ENCODE measurements around the gene VWA5B1. TPM values are rescaled to one million over a fixed set of nuclear protein-coding genes. Genes with fewer than 3 reads are reported as not detected.

Gene VWA5B1
- total RNA-seq, 1 experiment from 2014 or later, result not detected

GRCh38 chr1:20353836-20354235, 63.2 kb downstream of the VWA5B1 start:
- H2AFZ ChIP-seq (ENCODE audit: low read length), result no peak overlapping the region
- no peaks in the 10 kb centered on the region for H4K20me1 ChIP-seq (ENCODE audit: low read length)
- H3K9me3 ChIP-seq (ENCODE audit: low read length), result no peaks in the 10 kb centered on the region
- H3K79me2 ChIP-seq (ENCODE audit: low read length), result no peaks in the 10 kb centered on the region
- no peak for ATAC-seq
- no peaks in the 10 kb centered on the region for H3K36me3 ChIP-seq (ENCODE audit: low read depth, low read length)
- H3K27me3 ChIP-seq (ENCODE audit: low read length), result no peaks in the 10 kb centered on the region
- no peak overlapping the region for H3K9ac ChIP-seq (ENCODE audit: low read length)
- POLR2A ChIA-PET (ENCODE audit: unreplicated experiment), result no interaction called here
- CTCF ChIA-PET, result no interaction called here
- no peak overlapping the region for H3K4me2 ChIP-seq (ENCODE audit: low read length)
- H3K9me2 ChIP-seq (replicated peaks; ENCODE audit: low read length), result no peaks in the 10 kb centered on the region
- no peak for TF ChIP-seq EZH2 (IDR thresholded peaks at IDR 0.05; ENCODE audit: low read length, unreplicated experiment)
- TF ChIP-seq CTCF (conservative IDR thresholded peaks at IDR 0.05; ENCODE audit: low read depth, low read length), result no peak
- TF ChIP-seq EZH2phosphoT487 (IDR thresholded peaks at IDR 0.05; ENCODE audit: borderline replicate concordance, low read length), result no peak
- H3K4me3 ChIP-seq (ENCODE audit: low read length), result no peak overlapping the region
- H3F3A ChIP-seq (ENCODE audit: low read length, unreplicated experiment), result no peaks in the 10 kb centered on the region
- BruUV-seq (replicated peaks), result no TSS peak
- intact Hi-C loops (cut with micrococcal nuclease), result no loop called here
- DNase-seq, result no peak
- H3K4me1 ChIP-seq (ENCODE audit: insufficient read depth, low read length), result peaks cover 26% of the 10 kb centered on the region
- no peak overlapping the region for H3K27ac ChIP-seq (ENCODE audit: low read length)

GRCh38 chr1:20354610-20355009, 63.9 kb downstream of the VWA5B1 start:
- H3K27me3 ChIP-seq (ENCODE audit: low read length), result no peaks in the 10 kb centered on the region
- H3K9me3 ChIP-seq (ENCODE audit: low read length), result no peaks in the 10 kb centered on the region
- intact Hi-C loops (cut with micrococcal nuclease), result loop anchor here (5.0 kb wide), 1 partner anchor 142 kb away; no protein-coding TSS in a partner anchor
- H3K4me2 ChIP-seq (ENCODE audit: low read length), result no peak overlapping the region
- H3K36me3 ChIP-seq (ENCODE audit: low read depth, low read length), result no peaks in the 10 kb centered on the region
- ChIA-PET POLR2A (ENCODE audit: unreplicated experiment) (no interaction called here), CTCF (no interaction called here)
- no peaks in the 10 kb centered on the region for H3K9me2 ChIP-seq (replicated peaks; ENCODE audit: low read length)
- DNase-seq, result no peak
- peaks cover 34% of the 10 kb centered on the region for H3K4me1 ChIP-seq (ENCODE audit: insufficient read depth, low read length)
- no peaks in the 10 kb centered on the region for H3K79me2 ChIP-seq (ENCODE audit: low read length)
- no peak overlapping the region for H3K27ac ChIP-seq (ENCODE audit: low read length)
- H2AFZ ChIP-seq (ENCODE audit: low read length), result no peak overlapping the region
- H3K4me3 ChIP-seq (ENCODE audit: low read length), result no peak overlapping the region
- H4K20me1 ChIP-seq (ENCODE audit: low read length), result no peaks in the 10 kb centered on the region
- no peak overlapping the region for H3K9ac ChIP-seq (ENCODE audit: low read length)
- no TSS peak for BruUV-seq (replicated peaks)
- no peak for TF ChIP-seq EZH2 (IDR thresholded peaks at IDR 0.05; ENCODE audit: low read length, unreplicated experiment)
- no peak for TF ChIP-seq CTCF (conservative IDR thresholded peaks at IDR 0.05; ENCODE audit: low read depth, low read length)
- TF ChIP-seq EZH2phosphoT487 (IDR thresholded peaks at IDR 0.05; ENCODE audit: borderline replicate concordance, low read length), result no peak
- no peaks in the 10 kb centered on the region for H3F3A ChIP-seq (ENCODE audit: low read length, unreplicated experiment)
- ATAC-seq, result no peak

GRCh38 chr1:20355101-20355827, 64.6 kb downstream of the VWA5B1 start:
- H3F3A ChIP-seq (ENCODE audit: low read length, unreplicated experiment), result no peaks in the 10 kb centered on the region
- ATAC-seq, result no peak
- no peaks in the 10 kb centered on the region for H4K20me1 ChIP-seq (ENCODE audit: low read length)
- peaks cover 38% of the 10 kb centered on the region for H3K4me1 ChIP-seq (ENCODE audit: insufficient read depth, low read length)
- no peak overlapping the region for H3K27ac ChIP-seq (ENCODE audit: low read length)
- no peak overlapping the region for H3K9ac ChIP-seq (ENCODE audit: low read length)
- no peak for TF ChIP-seq EZH2phosphoT487 (IDR thresholded peaks at IDR 0.05; ENCODE audit: borderline replicate concordance, low read length)
- TF ChIP-seq EZH2 (IDR thresholded peaks at IDR 0.05; ENCODE audit: low read length, unreplicated experiment), result no peak
- TF ChIP-seq CTCF (conservative IDR thresholded peaks at IDR 0.05; ENCODE audit: low read depth, low read length), result no peak
- H3K4me2 ChIP-seq (ENCODE audit: low read length), result no peak overlapping the region
- H2AFZ ChIP-seq (ENCODE audit: low read length), result no peak overlapping the region
- no peak for DNase-seq
- H3K36me3 ChIP-seq (ENCODE audit: low read depth, low read length), result no peaks in the 10 kb centered on the region
- ChIA-PET CTCF (no interaction called here), POLR2A (ENCODE audit: unreplicated experiment) (no interaction called here)
- H3K9me2 ChIP-seq (replicated peaks; ENCODE audit: low read length), result no peaks in the 10 kb centered on the region
- H3K27me3 ChIP-seq (ENCODE audit: low read length), result no peaks in the 10 kb centered on the region
- BruUV-seq (replicated peaks), result no TSS peak
- intact Hi-C loops (cut with micrococcal nuclease), result loop anchor here (5.0 kb wide), 1 partner anchor 143 kb away; no protein-coding TSS in a partner anchor
- no peaks in the 10 kb centered on the region for H3K9me3 ChIP-seq (ENCODE audit: low read length)
- no peaks in the 10 kb centered on the region for H3K79me2 ChIP-seq (ENCODE audit: low read length)
- no peak overlapping the region for H3K4me3 ChIP-seq (ENCODE audit: low read length)

Measured in PC-3 (cell line).